ENCODE measurements around the gene RNF152. TPM values are rescaled to one million over a fixed set of nuclear protein-coding genes. Genes with fewer than 3 reads are reported as not detected.

RNF152 gene
- total RNA-seq, 4 donors from 2014 or later = 11.8 to 16.7 (median 12.8) TPM

GRCh38 chr18:61883547-61883946 is 9.3 kb downstream of the RNF152 start:
- Histone ChIP-seq H3K27me3 (no peaks in the 10 kb centered on the region), H3K4me3 (no peak overlapping the region), H3K36me3 (no peaks in the 10 kb centered on the region), H3K4me1 (no peaks in the 10 kb centered on the region), H3K9me3 (no peaks in the 10 kb centered on the region), H3K27ac (no peak overlapping the region)
- 88 to 91% methylated on average over 2 of the region's 2 CpGs for WGBS, 2 donors
- TF ChIP-seq POLR2A (IDR thresholded peaks at IDR 0.05) (no peak), EP300 (IDR thresholded peaks at IDR 0.05) (no peak)
- TF ChIP-seq, protein P1, sequence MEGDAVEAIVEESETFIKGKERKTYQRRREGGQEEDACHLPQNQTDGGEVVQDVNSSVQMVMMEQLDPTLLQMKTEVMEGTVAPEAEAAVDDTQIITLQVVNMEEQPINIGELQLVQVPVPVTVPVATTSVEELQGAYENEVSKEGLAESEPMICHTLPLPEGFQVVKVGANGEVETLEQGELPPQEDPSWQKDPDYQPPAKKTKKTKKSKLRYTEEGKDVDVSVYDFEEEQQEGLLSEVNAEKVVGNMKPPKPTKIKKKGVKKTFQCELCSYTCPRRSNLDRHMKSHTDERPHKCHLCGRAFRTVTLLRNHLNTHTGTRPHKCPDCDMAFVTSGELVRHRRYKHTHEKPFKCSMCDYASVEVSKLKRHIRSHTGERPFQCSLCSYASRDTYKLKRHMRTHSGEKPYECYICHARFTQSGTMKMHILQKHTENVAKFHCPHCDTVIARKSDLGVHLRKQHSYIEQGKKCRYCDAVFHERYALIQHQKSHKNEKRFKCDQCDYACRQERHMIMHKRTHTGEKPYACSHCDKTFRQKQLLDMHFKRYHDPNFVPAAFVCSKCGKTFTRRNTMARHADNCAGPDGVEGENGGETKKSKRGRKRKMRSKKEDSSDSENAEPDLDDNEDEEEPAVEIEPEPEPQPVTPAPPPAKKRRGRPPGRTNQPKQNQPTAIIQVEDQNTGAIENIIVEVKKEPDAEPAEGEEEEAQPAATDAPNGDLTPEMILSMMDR (IDR thresholded peaks at IDR 0.05) = no peak
- DNase-seq (ENCODE audit: low spot score in 2 of 2) = no peak

GRCh38 chr18:61882296-61883004 is 10.4 kb downstream of the RNF152 start:
- no peak overlapping the region for H3K27ac ChIP-seq
- no peaks in the 10 kb centered on the region for H3K4me1 ChIP-seq
- no peaks in the 10 kb centered on the region for H3K9me3 ChIP-seq
- TF ChIP-seq, protein P1 (IDR thresholded peaks at IDR 0.05) = no peak
- TF ChIP-seq EP300 (IDR thresholded peaks at IDR 0.05) = no peak
- no peak for TF ChIP-seq POLR2A (IDR thresholded peaks at IDR 0.05)
- no peak overlapping the region for H3K4me3 ChIP-seq
- no peaks in the 10 kb centered on the region for H3K27me3 ChIP-seq
- H3K36me3 ChIP-seq = no peaks in the 10 kb centered on the region
- no peak for DNase-seq (ENCODE audit: low spot score in 2 of 2)
- 67 to 74% methylated on average over 4 of the region's 4 CpGs for WGBS, 2 donors

DNA sequence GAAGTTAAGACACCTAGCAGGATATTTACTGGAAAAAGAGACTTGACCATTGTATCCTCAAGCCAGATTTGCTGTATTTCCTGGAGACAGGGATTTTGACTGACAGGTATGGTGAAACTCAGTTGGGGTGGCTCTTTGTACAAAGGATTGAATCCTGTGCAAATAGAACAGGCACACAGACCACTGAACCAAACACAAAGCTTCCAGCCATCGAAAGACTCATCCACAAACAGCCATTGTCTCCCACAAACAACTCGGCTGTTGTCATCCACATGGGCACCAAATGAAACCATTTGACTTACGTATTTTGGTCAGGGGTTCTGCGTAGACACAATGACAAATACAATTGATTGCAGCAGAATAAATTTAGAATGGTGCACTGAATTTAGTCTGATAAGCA is 15.9 kb downstream of the RNF152 start:
- Histone ChIP-seq H3K27me3 (no peaks in the 10 kb centered on the region), H3K4me3 (no peak overlapping the region), H3K4me1 (no peaks in the 10 kb centered on the region), H3K27ac (no peak overlapping the region), H3K36me3 (no peaks in the 10 kb centered on the region), H3K9me3 (no peaks in the 10 kb centered on the region)
- no peak for DNase-seq (ENCODE audit: low spot score in 2 of 2)
- 58 to 59% methylated on average over 4 of the region's 4 CpGs for WGBS, 2 donors
- TF ChIP-seq EP300 (IDR thresholded peaks at IDR 0.05) (no peak), POLR2A (IDR thresholded peaks at IDR 0.05) (no peak)
- TF ChIP-seq, protein P1 (IDR thresholded peaks at IDR 0.05) = no peak

GRCh38 chr18:61870151-61870550 is 22.7 kb downstream of the RNF152 start:
- no peaks in the 10 kb centered on the region for H3K27me3 ChIP-seq
- TF ChIP-seq EP300 (IDR thresholded peaks at IDR 0.05) (no peak), POLR2A (IDR thresholded peaks at IDR 0.05) (no peak)
- TF ChIP-seq, protein P1 (IDR thresholded peaks at IDR 0.05) = no peak
- H3K27ac ChIP-seq = no peak overlapping the region
- H3K9me3 ChIP-seq = no peaks in the 10 kb centered on the region
- no peak for DNase-seq (ENCODE audit: low spot score in 2 of 2)
- H3K4me1 ChIP-seq = no peaks in the 10 kb centered on the region
- H3K36me3 ChIP-seq = no peaks in the 10 kb centered on the region
- WGBS, 2 donors = 55% methylated on average over 8 of the region's 8 CpGs
- H3K4me3 ChIP-seq = no peak overlapping the region

DNA sequence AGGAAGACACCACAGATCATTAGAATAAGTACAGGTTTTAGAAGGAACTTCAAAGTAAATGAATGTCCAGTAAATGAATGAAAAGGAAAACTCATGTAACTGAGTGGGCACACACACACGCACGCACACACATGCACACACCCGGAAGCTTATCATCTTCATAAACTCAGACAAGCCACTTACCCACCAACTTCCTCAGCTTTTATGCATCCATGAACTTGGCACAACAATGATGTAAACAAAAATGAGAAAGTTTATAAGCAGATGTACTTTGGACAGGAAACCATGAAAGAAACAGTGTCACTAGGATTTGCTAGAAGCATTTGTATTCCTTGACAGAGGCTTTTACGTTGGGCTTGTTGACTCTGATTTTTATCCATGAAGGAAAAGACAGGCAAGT is 23.2 kb downstream of the RNF152 start:
- 78 to 84% methylated on average over 4 of the region's 4 CpGs for WGBS, 2 donors
- no peak overlapping the region for H3K27ac ChIP-seq
- H3K4me3 ChIP-seq = no peak overlapping the region

More for the DNA sequence above, 23.2 kb downstream of the RNF152 start:
- TF ChIP-seq POLR2A (IDR thresholded peaks at IDR 0.05) = no peak
- TF ChIP-seq, protein P1 (IDR thresholded peaks at IDR 0.05) = no peak
- TF ChIP-seq EP300 (IDR thresholded peaks at IDR 0.05) = no peak
- H3K9me3 ChIP-seq = no peaks in the 10 kb centered on the region
- H3K36me3 ChIP-seq = no peaks in the 10 kb centered on the region
- no peaks in the 10 kb centered on the region for H3K27me3 ChIP-seq
- DNase-seq (ENCODE audit: low spot score in 2 of 2) = no peak
- no peaks in the 10 kb centered on the region for H3K4me1 ChIP-seq
